PC-9 (cell line): ENCODE results near the gene MICAL3. TPM values are rescaled to one million over a fixed set of nuclear protein-coding genes. Genes with fewer than 3 reads are reported as not detected.

ENCODE experiments used
- BruUV-seq: library from RNA; stranded (reverse); fragments of 400-500 nt; replicated peaks from 2 replicates; lab custom pipeline; 2021; lab: Mats Ljungman, UMichigan
- CTCF ChIA-PET: fragments of 300-600 bp; sonication (Branson Sonifier 250); formaldehyde crosslinking; loops from one replicate; lab custom pipeline; 2022; ENCODE audit warnings: antibody characterized with exemption; lab: Charles Lee
- POLR2A ChIA-PET: fragments of 300-600 bp; sonication (Branson Sonifier 250); formaldehyde crosslinking; loops from one replicate; lab custom pipeline; 2022; ENCODE audit warnings: antibody characterized with exemption; ENCODE audit not compliant: unreplicated experiment; lab: Charles Lee
- DNase-seq, 2 experiments: peaks; one replicate each; pipeline versions ENCODE4 v3.0.0 to v3.0.0-alpha.2; 2015 to 2022; ENCODE audit warnings: mixed read lengths in 1 of 2
- H2AFZ ChIP-seq: fragments of 200-600 bp; sonication (generic); 2 replicates; pipeline ENCODE4 v1.8.1; 2017; ENCODE audit warnings: antibody characterized with exemption
- H3F3A ChIP-seq: fragments of 200-600 bp; sonication (generic); 2 replicates; pipeline ENCODE4 v1.8.1; 2017; ENCODE audit warnings: antibody characterized with exemption, mild to moderate bottlenecking, low read depth; ENCODE audit not compliant: insufficient read depth
- H3K27ac ChIP-seq: fragments of 200-600 bp; sonication (generic); 2 replicates; pipeline ENCODE4 v1.6.1; 2016; ENCODE audit warnings: mixed run types
- H3K27me3 ChIP-seq: fragments of 200-600 bp; sonication (generic); 2 replicates; pipeline ENCODE4 v1.6.1; 2016; ENCODE audit warnings: low read depth, mixed run types; ENCODE audit not compliant: insufficient read depth
- H3K36me3 ChIP-seq: fragments of 200-600 bp; sonication (generic); 2 replicates; pipeline ENCODE4 v1.6.1; 2016; ENCODE audit warnings: low read depth, mixed run types
- H3K4me1 ChIP-seq: fragments of 200-600 bp; sonication (generic); replicated peaks from 2 replicates; pipeline ENCODE4 v1.6.1; 2016; ENCODE audit warnings: mixed run types; ENCODE audit not compliant: insufficient read depth
- H3K4me2 ChIP-seq: fragments of 200-600 bp; sonication (generic); 2 replicates; pipeline ENCODE4 v1.6.1; 2017; ENCODE audit warnings: mixed run types
- H3K4me3 ChIP-seq: fragments of 200-600 bp; sonication (generic); 2 replicates; pipeline ENCODE4 v1.6.1; 2016; ENCODE audit warnings: mixed run types
- H3K79me2 ChIP-seq: fragments of 200-600 bp; sonication (generic); 2 replicates; pipeline ENCODE4 v1.6.1; 2017; ENCODE audit warnings: low read depth, mixed run types
- H3K9me2 ChIP-seq: fragments of 200-600 bp; sonication (generic); 2 replicates; pipeline ENCODE4 v1.8.1; 2017; ENCODE audit warnings: mild to moderate bottlenecking; ENCODE audit not compliant: insufficient read depth
- H3K9me3 ChIP-seq: fragments of 200-600 bp; sonication (generic); 2 replicates; pipeline ENCODE4 v1.8.1; 2016; ENCODE audit warnings: low read depth; ENCODE audit not compliant: insufficient read depth
- H4K20me1 ChIP-seq: fragments of 200-600 bp; sonication (generic); 2 replicates; pipeline ENCODE4 v1.8.1; 2017; ENCODE audit not compliant: insufficient read depth
- CTCF ChIP-seq: fragments of 200-600 bp; sonication (generic); conservative IDR thresholded peaks from 2 replicates; pipeline ENCODE4 v1.6.1; 2017; ENCODE audit warnings: mixed run types, antibody characterized with exemption, mild to moderate bottlenecking, moderate library complexity
- EZH2 ChIP-seq: fragments of 200-600 bp; sonication (generic); IDR thresholded peaks from 2 replicates; pipeline ENCODE4 v1.8.0; 2017; ENCODE audit warnings: antibody characterized with exemption, low read depth
- intact Hi-C: fragments of 100-400 bp; cut with micrococcal nuclease; formaldehyde crosslinking; loops from one replicate; pipeline ENCODE4 v1.10.0; 2022; ENCODE audit not compliant: unreplicated experiment
- total RNA-seq: library from RNA; stranded (reverse); gene quantifications from 2 replicates; pipeline ENCODE4 v1.2.3, GENCODE V29; 2021

The MICAL3 gene
- total RNA-seq, 1 experiment from 2014 or later, result 27.4 TPM

GRCh38 chr22:17833489-17833888, 190.9 kb downstream of the MICAL3 start:
- Histone ChIP-seq H3K4me1 (no peaks in the 10 kb centered on the region), H3K27me3 (no peaks in the 10 kb centered on the region), H2AFZ (no peak overlapping the region), H3K36me3 (no peaks in the 10 kb centered on the region), H3K27ac (no peak overlapping the region), H3K4me3 (no peak overlapping the region), H4K20me1 (no peaks in the 10 kb centered on the region), H3K9me2 (no peaks in the 10 kb centered on the region), H3K4me2 (no peak overlapping the region), H3F3A (no peaks in the 10 kb centered on the region), H3K79me2 (no peaks in the 10 kb centered on the region), H3K9me3 (no peaks in the 10 kb centered on the region)
- CTCF ChIA-PET, result no interaction called here
- intact Hi-C loops, result no loop called here
- DNase-seq, result no peak
- no TSS peak for BruUV-seq
- TF ChIP-seq EZH2 (no peak), CTCF (no peak)
- POLR2A ChIA-PET, result no interaction called here

- BruUV-seq, result no TSS peak
- CTCF ChIA-PET, result no interaction called here
- POLR2A ChIA-PET, result no interaction called here
- H3K4me1 ChIP-seq, result no peaks in the 10 kb centered on the region
- no peaks in the 10 kb centered on the region for H3K9me2 ChIP-seq
- TF ChIP-seq EZH2 (no peak), CTCF (no peak)
- no peaks in the 10 kb centered on the region for H3K9me3 ChIP-seq
- H3K36me3 ChIP-seq, result no peaks in the 10 kb centered on the region
- no peak overlapping the region for H3K4me3 ChIP-seq
- no peak overlapping the region for H2AFZ ChIP-seq
- no peak overlapping the region for H3K4me2 ChIP-seq
- H3F3A ChIP-seq, result no peaks in the 10 kb centered on the region
- H4K20me1 ChIP-seq, result no peaks in the 10 kb centered on the region
- no peak for DNase-seq
- H3K27ac ChIP-seq, result no peak overlapping the region
- no peaks in the 10 kb centered on the region for H3K27me3 ChIP-seq
- intact Hi-C loops, result no loop called here
- H3K79me2 ChIP-seq, result no peaks in the 10 kb centered on the region
Measured at GRCh38 chr22:17832665-17833064, 191.7 kb downstream of the MICAL3 start.

GRCh38 chr22:17831501-17832251, 192.7 kb downstream of the MICAL3 start:
- no peaks in the 10 kb centered on the region for H3K36me3 ChIP-seq
- H3K9me3 ChIP-seq, result no peaks in the 10 kb centered on the region
- no TSS peak for BruUV-seq
- DNase-seq, result no peak
- H3K4me1 ChIP-seq, result no peaks in the 10 kb centered on the region
- H3F3A ChIP-seq, result no peaks in the 10 kb centered on the region
- no peaks in the 10 kb centered on the region for H3K79me2 ChIP-seq
- no peak overlapping the region for H2AFZ ChIP-seq
- H4K20me1 ChIP-seq, result no peaks in the 10 kb centered on the region
- H3K4me2 ChIP-seq, result no peak overlapping the region
- TF ChIP-seq CTCF (no peak), EZH2 (no peak)
- POLR2A ChIA-PET, result no interaction called here
- intact Hi-C loops, result no loop called here
- CTCF ChIA-PET, result no interaction called here
- H3K9me2 ChIP-seq, result no peaks in the 10 kb centered on the region
- no peak overlapping the region for H3K4me3 ChIP-seq
- H3K27me3 ChIP-seq, result no peaks in the 10 kb centered on the region
- no peak overlapping the region for H3K27ac ChIP-seq
